ENCODE measurements around the gene ZNF283. TPM values are rescaled to one million over a fixed set of nuclear protein-coding genes. Genes with fewer than 3 reads are reported as not detected.
A peak's percentile ranks its signal among the peaks of the same experiment; 100 is the strongest.

ZNF283 gene
- total and polyA plus RNA-seq, 9 of the 15 experiments (the other 6 are each of a cell fraction or from before 2014, with no cell fraction given): 6.0 to 19.5 (median 9.8) TPM

- TF ChIP-seq TCF7L2 (IDR thresholded peaks at IDR 0.05; ENCODE audit: low read depth, low read length) (no peak), ZNF592 (IDR thresholded peaks at IDR 0.05) (peak; percentile 55), JUNB (CRISPR knock-in tag; conservative IDR thresholded peaks at IDR 0.05) (no peak), EP300 (IDR thresholded peaks at IDR 0.05; ENCODE audit: low read length) (peak; percentile 46; the same call in 1 of the 2 replicates), HES1 (IDR thresholded peaks at IDR 0.05; ENCODE audit: low read depth) (no peak), ZNF766 (CRISPR knock-in tag; conservative IDR thresholded peaks at IDR 0.05) (no peak), HDAC3 (IDR thresholded peaks at IDR 0.05; ENCODE audit: borderline replicate concordance, partially characterized antibody) (no peak), TARDBP (IDR thresholded peaks at IDR 0.05) (no peak), CEBPG (CRISPR knock-in tag; IDR thresholded peaks at IDR 0.05) (no peak), CEBPG (tag; conservative IDR thresholded peaks at IDR 0.05 in 1 of 2, IDR thresholded peaks at IDR 0.05 in 1 of 2) (no peak), ZNF717 (CRISPR knock-in tag; IDR thresholded peaks at IDR 0.05) (no peak), KAT2B (IDR thresholded peaks at IDR 0.05; ENCODE audit: low read depth, low read length) (no peak), MEF2A (IDR thresholded peaks at IDR 0.05; ENCODE audit: control insufficient read depth, low read depth, low read length) (no peak), ZNF398 (CRISPR knock-in tag; IDR thresholded peaks at IDR 0.05) (no peak), ESRRB (CRISPR knock-in tag; IDR thresholded peaks at IDR 0.05; ENCODE audit: borderline replicate concordance) (no peak), CGGBP1 (CRISPR knock-in tag; IDR thresholded peaks at IDR 0.05) (no peak), ZBTB49 (CRISPR knock-in tag; IDR thresholded peaks at IDR 0.05; ENCODE audit: borderline replicate concordance) (no peak), RB1 (IDR thresholded peaks at IDR 0.05; ENCODE audit: low read depth) (peak; percentile 38; the same call in 1 of the 2 replicates)
These were observed 47.3 kb upstream of the ZNF283 start (continued) for GRCh38 chr19:43779820-43780219.

Measured in K562 (cell line).